ENCODE results near the gene IPPK. TPM values are rescaled to one million over a fixed set of nuclear protein-coding genes. Genes with fewer than 3 reads are reported as not detected.

Gene IPPK
- total RNA-seq, 1 experiment from 2014 or later: 5.4 TPM

DNA sequence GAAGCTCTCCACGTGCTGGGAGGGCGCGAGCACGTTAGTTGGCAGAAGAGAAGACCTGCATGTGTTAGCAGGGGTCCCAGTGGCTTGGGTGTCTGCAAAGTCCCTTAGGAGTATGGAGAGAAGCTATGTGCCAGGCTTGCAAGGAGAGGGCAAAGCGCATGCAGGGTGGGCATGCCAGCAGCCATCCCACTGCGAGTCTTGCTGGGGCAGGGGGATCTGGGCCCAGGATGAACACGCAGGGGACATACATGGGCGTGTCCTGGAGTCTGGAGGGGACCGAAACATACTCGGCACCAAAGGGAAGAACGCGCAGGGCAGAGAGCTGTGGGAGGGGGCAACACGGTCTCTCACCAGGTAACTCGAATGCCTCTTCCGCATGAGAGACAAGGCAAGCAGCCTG is 43.6 kb upstream of the IPPK start:
- intact Hi-C loops (cut with micrococcal nuclease; ENCODE audit: unreplicated experiment) (no loop called here), in situ Hi-C loops (cut with HindIII; ENCODE audit: low pct_unique_long_range_greater_than_20kb, low sequenced_read_pairs) (no loop called here)
- ChIA-PET CTCF (no interaction called here), POLR2A (no interaction called here)
- no peak for TF ChIP-seq TCF7L2 (IDR thresholded peaks at IDR 0.05; ENCODE audit: low read depth, low read length)
- no peak for TF ChIP-seq SIN3A (IDR thresholded peaks at IDR 0.05; ENCODE audit: borderline replicate concordance, insufficient read depth, low read depth, low read length)
- TF ChIP-seq POLR2AphosphoS5 (IDR thresholded peaks at IDR 0.05; ENCODE audit: low read depth, low read length): no peak
- TF ChIP-seq, protein P1, sequence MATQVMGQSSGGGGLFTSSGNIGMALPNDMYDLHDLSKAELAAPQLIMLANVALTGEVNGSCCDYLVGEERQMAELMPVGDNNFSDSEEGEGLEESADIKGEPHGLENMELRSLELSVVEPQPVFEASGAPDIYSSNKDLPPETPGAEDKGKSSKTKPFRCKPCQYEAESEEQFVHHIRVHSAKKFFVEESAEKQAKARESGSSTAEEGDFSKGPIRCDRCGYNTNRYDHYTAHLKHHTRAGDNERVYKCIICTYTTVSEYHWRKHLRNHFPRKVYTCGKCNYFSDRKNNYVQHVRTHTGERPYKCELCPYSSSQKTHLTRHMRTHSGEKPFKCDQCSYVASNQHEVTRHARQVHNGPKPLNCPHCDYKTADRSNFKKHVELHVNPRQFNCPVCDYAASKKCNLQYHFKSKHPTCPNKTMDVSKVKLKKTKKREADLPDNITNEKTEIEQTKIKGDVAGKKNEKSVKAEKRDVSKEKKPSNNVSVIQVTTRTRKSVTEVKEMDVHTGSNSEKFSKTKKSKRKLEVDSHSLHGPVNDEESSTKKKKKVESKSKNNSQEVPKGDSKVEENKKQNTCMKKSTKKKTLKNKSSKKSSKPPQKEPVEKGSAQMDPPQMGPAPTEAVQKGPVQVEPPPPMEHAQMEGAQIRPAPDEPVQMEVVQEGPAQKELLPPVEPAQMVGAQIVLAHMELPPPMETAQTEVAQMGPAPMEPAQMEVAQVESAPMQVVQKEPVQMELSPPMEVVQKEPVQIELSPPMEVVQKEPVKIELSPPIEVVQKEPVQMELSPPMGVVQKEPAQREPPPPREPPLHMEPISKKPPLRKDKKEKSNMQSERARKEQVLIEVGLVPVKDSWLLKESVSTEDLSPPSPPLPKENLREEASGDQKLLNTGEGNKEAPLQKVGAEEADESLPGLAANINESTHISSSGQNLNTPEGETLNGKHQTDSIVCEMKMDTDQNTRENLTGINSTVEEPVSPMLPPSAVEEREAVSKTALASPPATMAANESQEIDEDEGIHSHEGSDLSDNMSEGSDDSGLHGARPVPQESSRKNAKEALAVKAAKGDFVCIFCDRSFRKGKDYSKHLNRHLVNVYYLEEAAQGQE (IDR thresholded peaks at IDR 0.05; ENCODE audit: insufficient read depth in 1 of 2, low read depth in 2 of 2, low read length in 1 of 2): no peak
- TF ChIP-seq, protein P2, sequence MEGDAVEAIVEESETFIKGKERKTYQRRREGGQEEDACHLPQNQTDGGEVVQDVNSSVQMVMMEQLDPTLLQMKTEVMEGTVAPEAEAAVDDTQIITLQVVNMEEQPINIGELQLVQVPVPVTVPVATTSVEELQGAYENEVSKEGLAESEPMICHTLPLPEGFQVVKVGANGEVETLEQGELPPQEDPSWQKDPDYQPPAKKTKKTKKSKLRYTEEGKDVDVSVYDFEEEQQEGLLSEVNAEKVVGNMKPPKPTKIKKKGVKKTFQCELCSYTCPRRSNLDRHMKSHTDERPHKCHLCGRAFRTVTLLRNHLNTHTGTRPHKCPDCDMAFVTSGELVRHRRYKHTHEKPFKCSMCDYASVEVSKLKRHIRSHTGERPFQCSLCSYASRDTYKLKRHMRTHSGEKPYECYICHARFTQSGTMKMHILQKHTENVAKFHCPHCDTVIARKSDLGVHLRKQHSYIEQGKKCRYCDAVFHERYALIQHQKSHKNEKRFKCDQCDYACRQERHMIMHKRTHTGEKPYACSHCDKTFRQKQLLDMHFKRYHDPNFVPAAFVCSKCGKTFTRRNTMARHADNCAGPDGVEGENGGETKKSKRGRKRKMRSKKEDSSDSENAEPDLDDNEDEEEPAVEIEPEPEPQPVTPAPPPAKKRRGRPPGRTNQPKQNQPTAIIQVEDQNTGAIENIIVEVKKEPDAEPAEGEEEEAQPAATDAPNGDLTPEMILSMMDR (IDR thresholded peaks at IDR 0.05): no peak
- DNase-seq (ENCODE audit: low read depth, low spot score): no peak
- Histone ChIP-seq H3K9me3 (ENCODE audit: control insufficient read depth, insufficient read depth, low read depth, low read length) (no peaks in the 10 kb centered on the region), H3K36me3 (ENCODE audit: control insufficient read depth, insufficient read depth, low read length) (no peaks in the 10 kb centered on the region), H3K27me3 (ENCODE audit: control insufficient read depth, insufficient read depth, low read length) (no peaks in the 10 kb centered on the region), H3K27ac (ENCODE audit: low read length) (no peak overlapping the region), H3K4me1 (ENCODE audit: control insufficient read depth, insufficient read depth, low read length) (no peaks in the 10 kb centered on the region), H3K4me3 (ENCODE audit: low read depth in 2 of 2, low read length in 2 of 2) (no peak overlapping the region)
- no peak for ATAC-seq
- BruUV-seq (replicated peaks): no TSS peak

DNA sequence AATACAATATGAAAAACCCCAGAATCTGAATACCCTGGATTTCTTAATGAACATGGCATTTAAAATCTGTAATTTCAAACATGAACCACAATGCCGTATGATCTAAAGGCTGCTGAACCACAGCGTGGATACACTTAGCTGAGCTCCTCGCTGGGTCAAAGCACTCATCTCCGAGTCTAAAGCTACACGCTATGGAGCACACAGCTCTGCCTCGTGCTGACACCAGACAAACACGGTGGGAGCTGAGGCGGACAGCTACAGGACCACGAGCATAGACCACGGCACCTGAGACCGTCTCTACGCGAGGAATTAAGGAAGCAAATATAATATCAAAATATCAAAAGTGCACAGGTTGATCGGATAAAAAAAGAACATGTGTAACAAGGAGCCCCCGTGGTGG is 42.8 kb upstream of the IPPK start:
- Histone ChIP-seq H3K9me3 (ENCODE audit: control insufficient read depth, insufficient read depth, low read depth, low read length) (no peaks in the 10 kb centered on the region), H3K36me3 (ENCODE audit: control insufficient read depth, insufficient read depth, low read length) (no peaks in the 10 kb centered on the region), H3K27me3 (ENCODE audit: control insufficient read depth, insufficient read depth, low read length) (no peaks in the 10 kb centered on the region), H3K27ac (ENCODE audit: low read length) (no peak overlapping the region), H3K4me1 (ENCODE audit: control insufficient read depth, insufficient read depth, low read length) (no peaks in the 10 kb centered on the region), H3K4me3 (ENCODE audit: low read depth in 2 of 2, low read length in 2 of 2) (no peak overlapping the region)
- TF ChIP-seq POLR2AphosphoS5 (IDR thresholded peaks at IDR 0.05; ENCODE audit: low read depth, low read length) (no peak), TCF7L2 (IDR thresholded peaks at IDR 0.05; ENCODE audit: low read depth, low read length) (no peak), SIN3A (IDR thresholded peaks at IDR 0.05; ENCODE audit: borderline replicate concordance, insufficient read depth, low read depth, low read length) (no peak)
- TF ChIP-seq, protein P2 (IDR thresholded peaks at IDR 0.05): no peak
- TF ChIP-seq, protein P1 (IDR thresholded peaks at IDR 0.05; ENCODE audit: insufficient read depth in 1 of 2, low read depth in 2 of 2, low read length in 1 of 2): no peak
- BruUV-seq (replicated peaks): no TSS peak
- in situ Hi-C loops (cut with HindIII; ENCODE audit: low pct_unique_long_range_greater_than_20kb, low sequenced_read_pairs): no loop called here
- ChIA-PET CTCF (no interaction called here), POLR2A (no interaction called here)
- DNase-seq (ENCODE audit: low read depth, low spot score) (no peak), ATAC-seq (no peak)
- intact Hi-C loops (cut with micrococcal nuclease; ENCODE audit: unreplicated experiment): no loop called here
